Endothelial cell of umbilical vein (primary cell): ENCODE results near the gene ZNF195. TPM values are rescaled to one million over a fixed set of nuclear protein-coding genes. Genes with fewer than 3 reads are reported as not detected.

Experiments
- BruUV-seq: library from RNA; stranded (reverse); fragments of 400-500 nt; replicated peaks from 2 replicates; lab custom pipeline; 2021; lab: Mats Ljungman, UMichigan
- CTCF ChIA-PET: fragments of 300-600, 350-600 bp; sonication (Branson Sonifier 250); formaldehyde crosslinking; loops from one replicate; lab custom pipeline; 2021; ENCODE audit warnings: antibody characterized with exemption, inconsistent platforms; lab: Charles Lee
- POLR2A ChIA-PET: fragments of 300-600, 350-600 bp; sonication (Branson Sonifier 250); formaldehyde crosslinking; loops from one replicate; lab custom pipeline; 2021; ENCODE audit warnings: antibody characterized with exemption, inconsistent platforms; lab: Charles Lee
- DNase-seq: peaks from one replicate; pipeline ENCODE4 v3.0.0-alpha.2; 2011; ENCODE audit warnings: low read depth, low spot score
- FAIRE-seq: peaks from 2 replicates; lab custom pipeline; 2011; peaks lifted over from hg19 to GRCh38; lab: Jason Lieb, UNC
- H2AFZ ChIP-seq: 2 replicates; pipeline ENCODE4 v1.6.0; 2012; ENCODE audit warnings: low read depth, low read length, control low read depth, inconsistent platforms
- H3K27ac ChIP-seq: 2 replicates; pipeline ENCODE4 v1.5.1; 2011; ENCODE audit warnings: low read depth, mild to moderate bottlenecking, control low read depth, low read length, moderate library complexity; ENCODE audit not compliant: insufficient read depth
- H3K27me3 ChIP-seq, 2 experiments: 2 replicates each; pipeline versions ENCODE4 v1.6.0 to v1.6.1; 2011; ENCODE audit warnings: low read length in 2 of 2, mixed read lengths in 1 of 2; ENCODE audit not compliant: control insufficient read depth in 2 of 2, insufficient read depth in 2 of 2
- H3K36me3 ChIP-seq, 2 experiments: 2 replicates in 1 of 2; 3 replicates in 1 of 2; pipeline ENCODE4 v1.5.1; 2011; ENCODE audit warnings: low read length in 2 of 2, mild to moderate bottlenecking in 1 of 2, moderate library complexity in 1 of 2; ENCODE audit not compliant: control insufficient read depth in 2 of 2, insufficient read depth in 2 of 2; ENCODE audit errors: extremely low read depth in 1 of 2
- H3K4me1 ChIP-seq: 3 replicates; pipeline ENCODE4 v1.5.1; 2011; ENCODE audit warnings: mild to moderate bottlenecking, low read length; ENCODE audit not compliant: control insufficient read depth, insufficient read depth; ENCODE audit errors: extremely low read depth
- H3K4me2 ChIP-seq: 2 replicates; pipeline ENCODE4 v1.6.1; 2011; ENCODE audit warnings: low read length, control low read depth, mixed read lengths; ENCODE audit not compliant: insufficient read depth
- H3K4me3 ChIP-seq, 3 experiments: fragments of 200-600 bp in 1 of 3; sonication (generic), shearing (Covaris generic) in 1 of 3; replicated peaks in 1 of 3; 2 replicates each; pipeline ENCODE4 v1.5.1; 2011 to 2016; ENCODE audit warnings: control low read depth in 3 of 3, low read length in 3 of 3, mild to moderate bottlenecking in 2 of 3, inconsistent platforms in 1 of 3, low read depth in 1 of 3, moderate library complexity in 1 of 3; ENCODE audit not compliant: insufficient read depth in 1 of 3
- H3K79me2 ChIP-seq: 2 replicates; pipeline ENCODE4 v1.6.0; 2012; ENCODE audit warnings: low read length, inconsistent platforms; ENCODE audit not compliant: control insufficient read depth, insufficient read depth
- H3K9ac ChIP-seq: replicated peaks from 2 replicates; pipeline ENCODE3; 2011; ENCODE audit warnings: low read length, control low read depth; ENCODE audit not compliant: insufficient read depth; ENCODE audit errors: extremely low read depth
- H3K9me1 ChIP-seq: replicated peaks from 3 replicates; pipeline ENCODE4 v1.6.0; 2011; ENCODE audit warnings: mild to moderate bottlenecking, low read length; ENCODE audit not compliant: control insufficient read depth, insufficient read depth; ENCODE audit errors: extremely low read depth
- H3K9me3 ChIP-seq: replicated peaks from 2 replicates; pipeline ENCODE4 v1.5.1; 2012; ENCODE audit warnings: low read length, inconsistent platforms; ENCODE audit not compliant: control insufficient read depth, insufficient read depth
- H4K20me1 ChIP-seq: replicated peaks from 2 replicates; pipeline ENCODE3; 2011; ENCODE audit warnings: mild to moderate bottlenecking, low read length; ENCODE audit not compliant: control insufficient read depth, insufficient read depth; ENCODE audit errors: extremely low read depth
- EZH2 ChIP-seq: IDR thresholded peaks from 2 replicates; pipeline ENCODE4 v1.6.1; 2012; ENCODE audit warnings: borderline replicate concordance, low read depth, mild to moderate bottlenecking, moderate library complexity, low read length, inconsistent platforms; ENCODE audit not compliant: severe bottlenecking
- FOS ChIP-seq: IDR thresholded peaks from 2 replicates; pipeline ENCODE4 v1.6.1; 2011; ENCODE audit warnings: mild to moderate bottlenecking, low read length, moderate library complexity, borderline replicate concordance; ENCODE audit not compliant: insufficient read depth
- GATA2 ChIP-seq: IDR thresholded peaks from 2 replicates; pipeline ENCODE4 v1.7.0; 2011; ENCODE audit warnings: low read depth, mild to moderate bottlenecking, moderate library complexity, mixed read lengths, low read length; ENCODE audit not compliant: insufficient read length, insufficient read depth
- JUN ChIP-seq: IDR thresholded peaks from 2 replicates; pipeline ENCODE4 v1.6.1; 2011; ENCODE audit warnings: borderline replicate concordance, low read depth; ENCODE audit not compliant: insufficient read length, insufficient read depth
- MYC ChIP-seq: IDR thresholded peaks from one replicate; pipeline ENCODE4 v1.6.1; 2011; ENCODE audit warnings: mild to moderate bottlenecking, low read depth, low read length
- POLR2A ChIP-seq: IDR thresholded peaks from 2 replicates; pipeline ENCODE4 v1.6.1; 2012; ENCODE audit warnings: low read depth, mild to moderate bottlenecking, control low read depth, low read length
- POLR2AphosphoS5 ChIP-seq: IDR thresholded peaks from 2 replicates; pipeline ENCODE4 v1.6.1; 2012; ENCODE audit warnings: low read depth, mild to moderate bottlenecking, control low read depth, low read length, moderate library complexity; ENCODE audit not compliant: insufficient read depth
- dilution Hi-C: fragments of 300-500 bp; cut with MboI; formaldehyde crosslinking; loops from one replicate; pipeline ENCODE4 v1.15.0; 2019; ENCODE audit warnings: low sequenced_read_pairs; ENCODE audit not compliant: extremely low pct_ligation_motif_present
- intact Hi-C: fragments of 100-400 bp; cut with micrococcal nuclease; formaldehyde crosslinking; loops from one replicate; pipeline ENCODE4 v1.10.0; 2022
- polyA plus RNA-seq, 4 experiments: library from polyadenylated mRNA; depleted of rRNA in 3 of 4; stranded (reverse) in 3 of 4; unstranded in 1 of 4; fragments of >200 nt; gene quantifications; 2 replicates each; pipeline versions ENCODE4 v1.2.1 to v1.2.3, GENCODE V29; 2011 to 2012; ENCODE audit warnings: missing spikeins in 1 of 4
- total RNA-seq: library from RNA; stranded (reverse); gene quantifications from 2 replicates; pipeline ENCODE4 v1.2.3, GENCODE V29; 2021
- TF ChIP-seq, protein P1 (sequence below), 2 donors: IDR thresholded peaks; 1 replicate in 1 of 2; 2 replicates in 1 of 2; pipeline ENCODE4 v1.5.1; 2011; ENCODE audit warnings: low read length in 2 of 2, mild to moderate bottlenecking in 2 of 2, moderate library complexity in 2 of 2, control low read depth in 1 of 2, inconsistent platforms in 1 of 2, low read depth in 1 of 2; ENCODE audit not compliant: insufficient read depth in 1 of 2; ENCODE audit errors: extremely low read depth in 1 of 2
- TF ChIP-seq, protein P2 (sequence below): IDR thresholded peaks from 2 replicates; pipeline ENCODE4 v1.6.1; 2011; ENCODE audit not compliant: insufficient read depth, insufficient read length

Gene ZNF195
- total and polyA plus RNA-seq, 2 donors (not counting 3 experiments of a cell fraction or from before 2014, with no cell fraction given): 12.8 to 32.5 TPM

DNA sequence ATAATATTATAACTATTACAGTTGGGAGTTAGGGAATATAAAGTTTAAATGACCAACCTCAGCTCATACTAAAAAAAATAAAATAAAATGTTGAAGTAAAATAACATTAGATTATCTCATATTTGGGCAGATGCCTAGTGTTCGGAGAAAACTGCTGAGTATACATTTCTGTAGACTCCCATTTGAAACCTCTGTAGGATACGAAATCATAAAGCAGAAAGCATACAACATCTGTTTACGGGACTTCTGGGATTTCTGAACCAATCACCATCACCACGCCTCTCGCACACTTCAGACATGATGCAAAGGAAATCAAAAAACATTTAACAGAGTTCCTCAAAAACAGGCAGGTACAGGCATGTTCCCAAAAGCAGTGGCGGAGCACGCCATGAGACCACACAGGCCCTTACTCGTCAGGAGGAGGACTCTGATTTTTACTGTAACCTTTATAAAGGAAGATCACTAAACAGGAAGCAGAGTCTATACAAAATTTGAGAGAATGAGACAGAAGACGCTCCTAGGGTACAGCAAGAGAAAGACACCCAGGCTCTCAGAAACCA is 8.6 kb downstream of the ZNF195 start:
- dilution Hi-C loops (no loop called here), intact Hi-C loops (no loop called here)
- TF ChIP-seq EZH2 (no peak), MYC (no peak), FOS (no peak), POLR2AphosphoS5 (no peak), GATA2 (no peak), JUN (no peak), POLR2A (no peak)
- TF ChIP-seq, protein P1, sequence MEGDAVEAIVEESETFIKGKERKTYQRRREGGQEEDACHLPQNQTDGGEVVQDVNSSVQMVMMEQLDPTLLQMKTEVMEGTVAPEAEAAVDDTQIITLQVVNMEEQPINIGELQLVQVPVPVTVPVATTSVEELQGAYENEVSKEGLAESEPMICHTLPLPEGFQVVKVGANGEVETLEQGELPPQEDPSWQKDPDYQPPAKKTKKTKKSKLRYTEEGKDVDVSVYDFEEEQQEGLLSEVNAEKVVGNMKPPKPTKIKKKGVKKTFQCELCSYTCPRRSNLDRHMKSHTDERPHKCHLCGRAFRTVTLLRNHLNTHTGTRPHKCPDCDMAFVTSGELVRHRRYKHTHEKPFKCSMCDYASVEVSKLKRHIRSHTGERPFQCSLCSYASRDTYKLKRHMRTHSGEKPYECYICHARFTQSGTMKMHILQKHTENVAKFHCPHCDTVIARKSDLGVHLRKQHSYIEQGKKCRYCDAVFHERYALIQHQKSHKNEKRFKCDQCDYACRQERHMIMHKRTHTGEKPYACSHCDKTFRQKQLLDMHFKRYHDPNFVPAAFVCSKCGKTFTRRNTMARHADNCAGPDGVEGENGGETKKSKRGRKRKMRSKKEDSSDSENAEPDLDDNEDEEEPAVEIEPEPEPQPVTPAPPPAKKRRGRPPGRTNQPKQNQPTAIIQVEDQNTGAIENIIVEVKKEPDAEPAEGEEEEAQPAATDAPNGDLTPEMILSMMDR (IDR thresholded peaks at IDR 0.05; ENCODE audit: extremely low read depth in 1 of 2, insufficient read depth in 1 of 2, low read depth in 1 of 2, low read length in 2 of 2): no peak
- TF ChIP-seq, protein P2, sequence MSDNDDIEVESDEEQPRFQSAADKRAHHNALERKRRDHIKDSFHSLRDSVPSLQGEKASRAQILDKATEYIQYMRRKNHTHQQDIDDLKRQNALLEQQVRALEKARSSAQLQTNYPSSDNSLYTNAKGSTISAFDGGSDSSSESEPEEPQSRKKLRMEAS: no peak
- Histone ChIP-seq H3K9me3 (no peaks in the 10 kb centered on the region), H3K4me3 (no peak overlapping the region), H3K4me1 (no peaks in the 10 kb centered on the region), H3K27ac (no peak overlapping the region), H3K4me2 (no peak overlapping the region), H3K9ac (no peak overlapping the region), H2AFZ (no peak overlapping the region), H3K9me1 (no peaks in the 10 kb centered on the region), H3K36me3 (peaks cover 17 to 44% of the 10 kb centered on the region in 2 experiments), H3K27me3 (no peaks in the 10 kb centered on the region), H4K20me1 (peaks cover 6% of the 10 kb centered on the region), H3K79me2 (peaks cover 46% of the 10 kb centered on the region)
- no TSS peak for BruUV-seq
- DNase-seq (no peak), FAIRE-seq (no peak)
- ChIA-PET POLR2A (no interaction called here), CTCF (no interaction called here)
